K562 (cell line): Measurements from ENCODE around the gene SHROOM3. TPM values are rescaled to one million over a fixed set of nuclear protein-coding genes. Genes with fewer than 3 reads are reported as not detected.

Experiments
- ATAC-seq: fragments of 200-7000 bp; cut with Tn5 transposase; 3 replicates; pipeline ENCODE4 v1.9.1; 2020; ENCODE audit warnings: moderate library complexity
- BruUV-seq: library from RNA; stranded (reverse); fragments of 400-500 nt; replicated peaks from 2 replicates; lab custom pipeline; 2021; lab: Mats Ljungman, UMichigan
- CTCF ChIA-PET: fragments of 300-600 bp; formaldehyde crosslinking; extraction: SDS; loops from one replicate; lab custom pipeline; 2021; ENCODE audit warnings: low intra/inter-chr PET ratio; lab: Yijun Ruan, JAX
- POLR2A ChIA-PET: fragments of 300-600, 350-650 bp; sonication (Branson Sonifier 250); formaldehyde crosslinking; extraction: SDS; loops from one replicate; lab custom pipeline; 2021; ENCODE audit warnings: antibody characterized with exemption, inconsistent platforms; lab: Yijun Ruan, JAX
- DNase-seq, 4 experiments: peaks; one replicate each; pipeline versions ENCODE4 v3.0.0 to v3.0.0-alpha.2; 2011 to 2018; ENCODE audit warnings: low spot score in 3 of 4, mixed read lengths in 3 of 4; ENCODE audit errors: extremely low read depth in 1 of 4
- FAIRE-seq: peaks from 2 replicates; lab custom pipeline; 2011; peaks lifted over from hg19 to GRCh38; lab: Jason Lieb, UNC
- H2AFZ ChIP-seq: 2 replicates; pipeline ENCODE4 v1.6.0; 2011; ENCODE audit warnings: low read depth, low read length, control low read depth, inconsistent platforms
- H3K27ac ChIP-seq: fragments of 200-600 bp; 3 replicates; pipeline ENCODE4 v1.8.0; 2011; ENCODE audit warnings: low read depth, mild to moderate bottlenecking, control low read depth, inconsistent platforms, low read length, moderate library complexity, mixed read lengths; ENCODE audit errors: extremely low read depth
- H3K27me3 ChIP-seq, 2 experiments: fragments of 300-600 bp in 1 of 2; 2 replicates in 1 of 2; 3 replicates in 1 of 2; pipeline versions ENCODE4 v1.6.0 to v1.8.0; 2011; ENCODE audit warnings: inconsistent platforms in 2 of 2, low read length in 2 of 2, mild to moderate bottlenecking in 1 of 2, mixed read lengths in 1 of 2, moderate library complexity in 1 of 2; ENCODE audit not compliant: control insufficient read depth in 2 of 2, insufficient read depth in 2 of 2
- H3K36me3 ChIP-seq: fragments of 300-600 bp; 3 replicates; pipeline ENCODE4 v1.8.0; 2011; ENCODE audit warnings: mild to moderate bottlenecking, low read length, inconsistent platforms; ENCODE audit not compliant: control insufficient read depth, insufficient read depth
- H3K4me1 ChIP-seq, 2 experiments: fragments of 200-600 bp in 1 of 2; replicated peaks in 1 of 2; 2 replicates in 1 of 2; 3 replicates in 1 of 2; pipeline versions ENCODE4 v1.5.1 to v1.8.0; 2011; ENCODE audit warnings: inconsistent platforms in 2 of 2, low read length in 2 of 2, mild to moderate bottlenecking in 1 of 2, mixed read lengths in 1 of 2, moderate library complexity in 1 of 2; ENCODE audit not compliant: control insufficient read depth in 2 of 2, insufficient read depth in 2 of 2
- H3K4me2 ChIP-seq: 2 replicates; pipeline ENCODE4 v1.6.1; 2011; ENCODE audit warnings: low read length, control low read depth, inconsistent platforms, mixed read lengths; ENCODE audit not compliant: insufficient read depth
- H3K4me3 ChIP-seq: fragments of 200-600 bp; sonication (generic), shearing (Covaris generic); 2 replicates; pipeline ENCODE4 v1.5.1; 2016; ENCODE audit warnings: control low read depth, inconsistent platforms
- H3K79me2 ChIP-seq: fragments of 200-600 bp; 3 replicates; pipeline ENCODE4 v1.8.0; 2011; ENCODE audit warnings: low read length, inconsistent platforms; ENCODE audit not compliant: control insufficient read depth, insufficient read depth
- H3K9ac ChIP-seq, 2 experiments: 2 replicates each; pipeline versions ENCODE4 v1.6.0 to v1.6.1; 2011; ENCODE audit warnings: low read depth in 2 of 2, low read length in 2 of 2, control low read depth in 1 of 2, inconsistent platforms in 1 of 2, mild to moderate bottlenecking in 1 of 2, mixed read lengths in 1 of 2; ENCODE audit not compliant: insufficient read depth in 1 of 2
- H3K9me1 ChIP-seq: one replicate; pipeline ENCODE4 v1.6.0; 2011; ENCODE audit warnings: inconsistent platforms, mild to moderate bottlenecking, low read length, moderate library complexity; ENCODE audit not compliant: control insufficient read depth, insufficient read depth
- H3K9me3 ChIP-seq: replicated peaks from 2 replicates; pipeline ENCODE4 v1.5.1; 2011; ENCODE audit warnings: low read depth, low read length, inconsistent platforms; ENCODE audit not compliant: control insufficient read depth, insufficient read depth
- H4K20me1 ChIP-seq: replicated peaks from 2 replicates; pipeline ENCODE4 v1.6.1; 2011; ENCODE audit warnings: low read length, inconsistent platforms, mixed read lengths; ENCODE audit not compliant: control insufficient read depth, insufficient read depth
- ARID2 ChIP-seq: fragments of 450-650 bp; IDR thresholded peaks from 2 replicates; pipeline ENCODE4 v1.6.1; 2017; ENCODE audit warnings: antibody characterized with exemption, mild to moderate bottlenecking
- DLX4 ChIP-seq: fragments of 250-450 bp; sonication (Bioruptor Pico); IDR thresholded peaks from 2 replicates; pipeline ENCODE4 v1.6.1; 2021; ENCODE audit warnings: mild to moderate bottlenecking
- E4F1 ChIP-seq: fragments of 250-450 bp; sonication (Bioruptor Pico); IDR thresholded peaks from 2 replicates; pipeline ENCODE4 v1.5.0; 2021; ENCODE audit warnings: mild to moderate bottlenecking, borderline replicate concordance
- RFX1 ChIP-seq: fragments of 450-650 bp; IDR thresholded peaks from 2 replicates; pipeline ENCODE4 v1.6.1; 2016; ENCODE audit warnings: mild to moderate bottlenecking, moderate library complexity
- ZSCAN32 ChIP-seq: fragments of 450-650 bp; formaldehyde crosslinking; IDR thresholded peaks from 2 replicates; pipeline ENCODE4 v1.4.0; 2020; ENCODE audit warnings: mild to moderate bottlenecking, moderate library complexity
- WGBS: fragments of 100-300 bp; shearing (Covaris generic); methylation state at CpG from one replicate; pipeline ENCODE4 v1.1.6; 2016; ENCODE audit warnings: low coverage, mixed read lengths; ENCODE audit not compliant: insufficient coverage; ENCODE audit errors: missing lambda C conversion rate; 5-methylcytosine and 5-hydroxymethylcytosine counted together
- in situ Hi-C: fragments of 300-500 bp; cut with MboI; formaldehyde crosslinking; loops from 4 replicates; pipeline ENCODE4 v1.15.0; 2018; ENCODE audit warnings: inconsistent platforms, mixed read lengths
- intact Hi-C: fragments of 100-400 bp; cut with micrococcal nuclease; formaldehyde crosslinking; loops from 2 replicates; pipeline ENCODE4 v1.14.2; 2022
- polyA plus RNA-seq, 8 experiments: library from polyadenylated mRNA; depleted of rRNA in 4 of 8; stranded (reverse) in 5 of 8; unstranded in 3 of 8; fragments of >200 nt; fragmentation: Nextera tagmentation in 2 of 8; fragmentation: Illumina TruSeq in 1 of 8; extraction: Ambion mirVana in 2 of 8; extraction: Trizol in 1 of 8; gene quantifications; 2 replicates each; pipeline versions ENCODE4 v1.2.1 to v1.2.3, GENCODE V29; 2011 to 2014; ENCODE audit warnings: inconsistent platforms in 1 of 8, missing spikeins in 1 of 8
- total RNA-seq, 7 experiments: library from RNA; depleted of rRNA in 6 of 7; stranded (reverse); fragments of >200 nt in 6 of 7; fragmentation: Illumina TruSeq in 2 of 7; extraction: Trizol in 2 of 7; gene quantifications; 2 replicates each; pipeline versions ENCODE4 v1.2.1 to v1.2.3, GENCODE V29; 2011 to 2021; ENCODE audit warnings: low replicate concordance in 1 of 7

Gene SHROOM3
- total and polyA plus RNA-seq, 9 of the 15 experiments (the other 6 are each of a cell fraction or from before 2014, with no cell fraction given), result 0.01 to 0.07 TPM; not detected in 7

- Histone ChIP-seq H3K9me1 (no peaks in the 10 kb centered on the region), H3K9ac (no peak overlapping the region), H3K27ac (no peak overlapping the region), H3K27me3 (peaks cover 4 to 10% of the 10 kb centered on the region in 2 experiments; a peak in 3 of 5 replicates), H2AFZ (no peak overlapping the region), H3K4me3 (no peak overlapping the region), H3K4me2 (no peak overlapping the region), H4K20me1 (no peaks in the 10 kb centered on the region; the same call in 1 of the 2 replicates), H3K36me3 (no peaks in the 10 kb centered on the region), H3K79me2 (no peaks in the 10 kb centered on the region), H3K4me1 (peaks cover 0 to 5% of the 10 kb centered on the region in 2 experiments; a peak in 2 of 5 replicates), H3K9me3 (no peaks in the 10 kb centered on the region)
- POLR2A ChIA-PET, result interaction anchor here (1.5 kb wide), 1 partner anchor 14 kb away, joined by 3 read pairs; no protein-coding TSS in a partner anchor
- WGBS, result 0% methylated on average over 1 of the region's 1 CpG
- TF ChIP-seq ZSCAN32 (CRISPR knock-in tag) (no peak), ARID2 (no peak), E4F1 (CRISPR knock-in tag) (no peak), RFX1 (no peak), DLX4 (CRISPR knock-in tag) (no peak)
- intact Hi-C loops, result no loop called here
- DNase-seq (no peak), ATAC-seq (no peak), FAIRE-seq (no peak)
- no TSS peak for BruUV-seq
- in situ Hi-C loops, result no loop called here
- CTCF ChIA-PET, result no interaction called here
Observed at GRCh38 chr4:76690906-76691275, 255.9 kb downstream of the SHROOM3 start.
